Measurements from ENCODE around the gene PRR11. TPM values are rescaled to one million over a fixed set of nuclear protein-coding genes. Genes with fewer than 3 reads are reported as not detected.

PRR11 gene
- total and polyA plus RNA-seq, 2 of the 8 experiments (the other 6 are each of a cell fraction or from before 2014, with no cell fraction given), result 32.7 to 83.0 TPM

DNA sequence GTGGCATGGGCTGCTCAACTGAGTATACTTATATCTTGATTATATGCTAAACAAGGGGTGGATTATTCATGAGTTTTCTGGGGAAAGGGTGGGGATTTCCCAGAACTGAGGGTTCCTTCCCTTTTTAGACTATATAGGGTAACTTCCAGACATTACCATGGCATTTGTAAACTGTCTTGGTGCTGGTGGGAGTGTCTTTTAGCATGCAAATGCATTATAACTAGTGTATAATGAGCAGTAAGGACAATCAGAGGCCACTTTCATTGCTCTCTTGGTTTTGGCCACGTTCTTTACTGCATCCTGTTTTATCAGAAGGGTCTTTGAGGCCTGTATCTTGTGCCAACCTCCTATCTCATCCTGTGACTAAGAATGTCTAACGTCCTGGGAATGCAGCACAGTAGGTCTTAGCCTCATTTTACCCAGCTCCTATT is 12.0 kb downstream of the PRR11 start:
- Histone ChIP-seq H3K4me1 (replicated peaks in 1 of 4; ENCODE audit: control insufficient read depth in 3 of 4, insufficient read depth in 4 of 4, low read length in 3 of 4) (peaks cover 0 to 4% (median 1%) of the 10 kb centered on the region in 4 experiments; a peak in 3 of 7 replicates), H3K4me2 (ENCODE audit: insufficient read depth in 1 of 2, low read depth in 2 of 2, low read length in 2 of 2) (no peak overlapping the region), H3K23me2 (ENCODE audit: low read depth, low read length) (no peaks in the 10 kb centered on the region), H3K4ac (replicated peaks; ENCODE audit: insufficient read length, low read depth, low read length) (no peak overlapping the region), H2BK5ac (ENCODE audit: low read depth, low read length) (no peak overlapping the region), H3K36me3 (ENCODE audit: control insufficient read depth in 2 of 4, insufficient read depth in 4 of 4, low read length in 3 of 4) (peaks cover 3 to 25% (median 13%) of the 10 kb centered on the region in 4 experiments), H4K8ac (ENCODE audit: extremely low read depth, insufficient read depth, low read length) (no peak overlapping the region), H3K4me3 (ENCODE audit: extremely low read depth in 1 of 4, insufficient read depth in 2 of 4, low read depth in 3 of 4, low read length in 4 of 4) (no peak overlapping the region), H2BK15ac (ENCODE audit: low read length) (no peak overlapping the region), H4K5ac (ENCODE audit: insufficient read length, low read depth, low read length) (no peak overlapping the region), H3K23ac (ENCODE audit: insufficient read length) (no peak overlapping the region), H4K91ac (replicated peaks; ENCODE audit: insufficient read length, low read length) (no peak overlapping the region), H3K27me3 (replicated peaks in 1 of 4; ENCODE audit: control insufficient read depth in 3 of 4, extremely low read depth in 1 of 4, insufficient read depth in 3 of 4, low read length in 3 of 4) (no peaks in the 10 kb centered on the region), H3K18ac (ENCODE audit: extremely low read depth, low read length) (no peak overlapping the region), H4K20me1 (replicated peaks in 1 of 2; ENCODE audit: control insufficient read depth in 1 of 2, insufficient read depth in 2 of 2, low read length in 2 of 2) (no peaks in the 10 kb centered on the region), H2BK12ac (ENCODE audit: low read depth, low read length) (no peak overlapping the region), H3K56ac (replicated peaks; ENCODE audit: insufficient read length, low read depth, low read length) (no peak overlapping the region), H3K27ac (ENCODE audit: low read depth, low read length) (no peak overlapping the region), H2AK5ac (ENCODE audit: low read depth, low read length) (no peak overlapping the region), H2BK120ac (replicated peaks; ENCODE audit: low read depth, low read length) (no peak overlapping the region), H3K79me1 (ENCODE audit: low read depth, low read length) (no peaks in the 10 kb centered on the region), H2BK20ac (ENCODE audit: low read length) (no peak overlapping the region), H3K79me2 (ENCODE audit: control insufficient read depth in 1 of 2, insufficient read depth in 2 of 2, low read length in 2 of 2) (peaks cover 0 to 37% of the 10 kb centered on the region in 2 experiments; a peak in 2 of 4 replicates), H2AFZ (ENCODE audit: low read length) (no peak overlapping the region), H3K9me3 (ENCODE audit: insufficient read depth in 2 of 2, low read depth in 1 of 2, low read length in 1 of 2) (peaks cover 0 to 5% of the 10 kb centered on the region in 2 experiments; a peak in 1 of 4 replicates), H3K14ac (ENCODE audit: insufficient read length) (no peak overlapping the region), H3K9ac (replicated peaks in 1 of 4; ENCODE audit: extremely low read depth in 1 of 4, low read depth in 3 of 4, low read length in 3 of 4) (no peak overlapping the region)
- 83% methylated on average over 2 of the region's 2 CpGs; no CpG with 5 or more reads in 1 of the 2 experiments for WGBS, 2 experiments (ENCODE audit: extremely low coverage in 1 of 2, insufficient coverage in 1 of 2, insufficient read length in 1 of 2, insufficient replicate concordance in 2 of 2, low coverage in 1 of 2, low lambda C conversion rate in 2 of 2, missing lambda C conversion rate in 1 of 2)
- DNase-seq (ENCODE audit: low read depth in 1 of 2, low spot score in 2 of 2) (no peak), FAIRE-seq (no peak)
- POLR2A ChIA-PET (ENCODE audit: partially characterized antibody), result interaction anchor here (3.4 kb wide), 1 partner anchor 13 kb away, joined by 15 read pairs; the partner anchor contains the start of genes PRR11 and SKA2
- CTCF ChIA-PET (ENCODE audit: partially characterized antibody), result interaction anchor here (1.0 to 2.3 kb wide), 3 partner anchors 11 to 14 kb away, joined by 3 to 18 read pairs (median 3); partner anchors contain the start of gene SKA2
- TF ChIP-seq KDM5A (IDR thresholded peaks at IDR 0.05; ENCODE audit: low read length), result no peak
- no peak for TF ChIP-seq JUND (IDR thresholded peaks at IDR 0.05; ENCODE audit: low read length)
- TF ChIP-seq RXRA (IDR thresholded peaks at IDR 0.05; ENCODE audit: insufficient read depth, low read depth, low read length), result no peak
- TF ChIP-seq GABPA (IDR thresholded peaks at IDR 0.05; ENCODE audit: borderline replicate concordance, insufficient read depth, low read length), result no peak
- TF ChIP-seq SP2 (IDR thresholded peaks at IDR 0.05; ENCODE audit: low read length), result no peak
- no peak for TF ChIP-seq RBBP5 (IDR thresholded peaks at IDR 0.05; ENCODE audit: borderline replicate concordance, low read depth, low read length)

All from H1 (cell line).